GM12878 (cell line): ENCODE measurements around the gene NYAP1.

Experiments used
- BMI1 ChIP-seq: fragments of 450-650 bp; IDR thresholded peaks from 2 replicates; pipeline ENCODE4 v1.6.1; 2016; ENCODE audit warnings: mild to moderate bottlenecking, moderate library complexity, borderline replicate concordance
- CBFB ChIP-seq: IDR thresholded peaks from 2 replicates; pipeline ENCODE4 v1.6.1; 2016; ENCODE audit warnings: antibody characterized with exemption, low read depth
- CREM ChIP-seq: IDR thresholded peaks from 2 replicates; pipeline ENCODE4 v1.6.1; 2014; ENCODE audit warnings: antibody characterized with exemption, low read depth
- CTCF ChIP-seq, 3 experiments: IDR thresholded peaks in 2 of 3; conservative IDR thresholded peaks in 1 of 3; 2 replicates each; pipeline ENCODE4 v1.5.1; 2011; ENCODE audit warnings: low read depth in 3 of 3, low read length in 3 of 3, mild to moderate bottlenecking in 3 of 3, control low read depth in 2 of 3, moderate library complexity in 2 of 3, inconsistent platforms in 1 of 3, mixed read lengths in 1 of 3; ENCODE audit not compliant: control insufficient read depth in 2 of 3, insufficient read depth in 1 of 3; ENCODE audit errors: extremely low read depth in 1 of 3
- IRF3 ChIP-seq: fragments of 450-650 bp; IDR thresholded peaks from 2 replicates; pipeline ENCODE4 v1.6.1; 2014; ENCODE audit warnings: mild to moderate bottlenecking
- JUNB ChIP-seq: IDR thresholded peaks from 2 replicates; pipeline ENCODE4 v1.6.1; 2016; ENCODE audit warnings: antibody characterized with exemption, mild to moderate bottlenecking
- MTA3 ChIP-seq: IDR thresholded peaks from 2 replicates; pipeline ENCODE4 v1.6.1; 2012; ENCODE audit warnings: low read length, inconsistent platforms, borderline replicate concordance
- NR2C2 ChIP-seq: IDR thresholded peaks from 2 replicates; pipeline ENCODE4 v1.6.1; 2011; ENCODE audit warnings: borderline replicate concordance, low read depth; ENCODE audit not compliant: control insufficient read depth, insufficient read length
- POLR2A ChIP-seq: IDR thresholded peaks from 2 replicates; pipeline ENCODE4 v1.6.1; 2011; ENCODE audit warnings: low read depth, mild to moderate bottlenecking, low read length
- POLR2AphosphoS5 ChIP-seq: IDR thresholded peaks from 2 replicates; pipeline ENCODE4 v1.6.1; 2011; ENCODE audit warnings: mild to moderate bottlenecking, low read length, inconsistent platforms
- SMC3 ChIP-seq: IDR thresholded peaks from 2 replicates; pipeline ENCODE4 v1.6.1; 2011; ENCODE audit warnings: low read length, improper control_type of control experiment, borderline replicate concordance
- SRF ChIP-seq, 2 experiments: IDR thresholded peaks; 2 replicates each; pipeline ENCODE4 v1.6.1; 2011; ENCODE audit warnings: low read depth in 2 of 2, low read length in 2 of 2, mild to moderate bottlenecking in 1 of 2, moderate library complexity in 1 of 2
- TBL1XR1 ChIP-seq: IDR thresholded peaks from 2 replicates; pipeline ENCODE4 v1.6.1; 2012; ENCODE audit warnings: low read depth, low read length, improper control_type of control experiment
- USF1 ChIP-seq: IDR thresholded peaks from 2 replicates; pipeline ENCODE4 v1.6.1; 2011; ENCODE audit warnings: borderline replicate concordance, low read depth, mild to moderate bottlenecking, moderate library complexity, mixed read lengths, low read length; ENCODE audit not compliant: insufficient read depth; ENCODE audit errors: extremely low read length

- TF ChIP-seq POLR2AphosphoS5 (no peak), USF1 (no peak), IRF3 (no peak), CTCF (IDR thresholded peaks at IDR 0.05 in 2 of 3, conservative IDR thresholded peaks at IDR 0.05 in 1 of 3; ENCODE audit: control insufficient read depth in 2 of 3, extremely low read depth in 1 of 3, insufficient read depth in 1 of 3, low read depth in 3 of 3, low read length in 3 of 3) (no peak), JUNB (no peak), POLR2A (no peak), SMC3 (no peak), CBFB (no peak), BMI1 (no peak), CREM (no peak), SRF (IDR thresholded peaks at IDR 0.05; ENCODE audit: low read depth in 2 of 2, low read length in 2 of 2) (no peak), MTA3 (no peak), NR2C2 (no peak), TBL1XR1 (no peak)
These were observed 3.2 kb downstream of the NYAP1 start for GRCh38 chr7:100486753-100487446.
